Nephron (organoid): Measurements from ENCODE around the gene CTSO.
"Not testable (repeated sequence)": the region's sequence is repeated elsewhere in the genome, so short reads cannot be mapped to it uniquely, and the experiment has no call there.

ENCODE experiments used
- H3K27ac Mint-ChIP-seq, 3 experiments: 2 replicates each; pipeline ENCODE4 v1.8.0; 2020; ENCODE audit warnings: mixed read lengths in 3 of 3, mild to moderate bottlenecking in 2 of 3, moderate library complexity in 1 of 3
- H3K27me3 Mint-ChIP-seq: 2 replicates; pipeline ENCODE4 v1.8.0; 2021; ENCODE audit warnings: low read depth, mild to moderate bottlenecking, moderate library complexity, mixed read lengths
- H3K36me3 Mint-ChIP-seq: 2 replicates; pipeline ENCODE4 v1.8.0; 2020; ENCODE audit warnings: low read depth, mixed read lengths
- H3K4me1 Mint-ChIP-seq: 2 replicates; pipeline ENCODE4 v1.8.0; 2020; ENCODE audit warnings: mixed read lengths
- H3K4me3 Mint-ChIP-seq, 3 experiments: 2 replicates each; pipeline ENCODE4 v1.8.0; 2020; ENCODE audit warnings: mild to moderate bottlenecking in 3 of 3, mixed read lengths in 3 of 3, moderate library complexity in 2 of 3
- H3K9me3 Mint-ChIP-seq: 2 replicates; pipeline ENCODE4 v1.8.0; 2020; ENCODE audit warnings: mixed read lengths
- TF ChIP-seq, protein P1 (sequence below), 3 experiments: fragments of 200-600 bp; sonication (generic); IDR thresholded peaks; one replicate each; pipeline ENCODE4 v1.5.0; 2021; ENCODE audit warnings: antibody characterized with exemption in 3 of 3; ENCODE audit not compliant: unreplicated experiment in 3 of 3

CTSO gene

DNA sequence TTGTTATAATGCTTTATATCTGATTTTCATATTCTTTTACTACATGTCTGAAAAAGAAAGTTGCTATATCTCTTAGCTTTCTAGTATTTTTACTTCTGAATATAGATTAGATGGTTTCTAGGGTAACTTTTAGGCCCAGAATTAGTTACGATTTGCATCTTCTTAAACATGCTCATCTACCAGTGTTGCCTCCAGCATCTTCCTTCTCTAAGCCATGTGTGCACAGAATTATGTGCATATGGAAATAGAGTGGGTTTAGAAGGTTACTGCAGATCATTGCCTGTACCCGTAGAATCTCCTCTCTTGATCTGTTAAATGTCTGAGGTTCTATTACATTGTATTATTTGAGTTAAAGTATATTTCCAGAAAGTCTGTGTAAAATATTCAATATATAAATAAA, 52.7 kb downstream of the CTSO start:
- H3K27ac Mint-ChIP-seq: peak overlapping the region; percentile 94 to 97 (median 95)
- peaks cover 6% of the 10 kb centered on the region for H3K36me3 Mint-ChIP-seq
- TF ChIP-seq, protein P1, sequence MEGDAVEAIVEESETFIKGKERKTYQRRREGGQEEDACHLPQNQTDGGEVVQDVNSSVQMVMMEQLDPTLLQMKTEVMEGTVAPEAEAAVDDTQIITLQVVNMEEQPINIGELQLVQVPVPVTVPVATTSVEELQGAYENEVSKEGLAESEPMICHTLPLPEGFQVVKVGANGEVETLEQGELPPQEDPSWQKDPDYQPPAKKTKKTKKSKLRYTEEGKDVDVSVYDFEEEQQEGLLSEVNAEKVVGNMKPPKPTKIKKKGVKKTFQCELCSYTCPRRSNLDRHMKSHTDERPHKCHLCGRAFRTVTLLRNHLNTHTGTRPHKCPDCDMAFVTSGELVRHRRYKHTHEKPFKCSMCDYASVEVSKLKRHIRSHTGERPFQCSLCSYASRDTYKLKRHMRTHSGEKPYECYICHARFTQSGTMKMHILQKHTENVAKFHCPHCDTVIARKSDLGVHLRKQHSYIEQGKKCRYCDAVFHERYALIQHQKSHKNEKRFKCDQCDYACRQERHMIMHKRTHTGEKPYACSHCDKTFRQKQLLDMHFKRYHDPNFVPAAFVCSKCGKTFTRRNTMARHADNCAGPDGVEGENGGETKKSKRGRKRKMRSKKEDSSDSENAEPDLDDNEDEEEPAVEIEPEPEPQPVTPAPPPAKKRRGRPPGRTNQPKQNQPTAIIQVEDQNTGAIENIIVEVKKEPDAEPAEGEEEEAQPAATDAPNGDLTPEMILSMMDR (IDR thresholded peaks at IDR 0.05; ENCODE audit: unreplicated experiment in 3 of 3): no peak
- H3K4me1 Mint-ChIP-seq: peaks cover 37% of the 10 kb centered on the region
- H3K27me3 Mint-ChIP-seq: no peaks in the 10 kb centered on the region
- H3K9me3 Mint-ChIP-seq: peaks cover 13% of the 10 kb centered on the region
- no peak overlapping the region for H3K4me3 Mint-ChIP-seq

DNA sequence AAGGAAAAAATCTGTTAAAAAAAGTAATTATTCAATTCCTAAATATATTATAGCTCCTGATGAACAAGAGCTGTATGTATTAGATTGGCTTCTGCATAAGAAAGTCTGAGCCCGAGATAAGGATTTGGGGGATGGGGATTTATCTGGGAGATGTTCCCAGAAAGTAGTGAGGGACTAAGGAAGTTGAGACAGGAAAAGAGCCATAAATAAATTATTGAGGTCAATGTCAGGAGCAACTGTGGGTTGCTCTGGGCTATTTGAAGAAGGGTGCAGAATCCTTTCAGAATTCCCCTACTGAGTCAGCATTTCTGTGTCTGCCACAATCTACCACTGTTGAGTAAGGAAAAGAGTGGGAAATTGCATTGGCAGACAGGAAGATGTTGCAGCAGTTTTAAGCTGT, 53.3 kb downstream of the CTSO start:
- Mint-ChIP-seq H3K27me3 (no peaks in the 10 kb centered on the region), H3K27ac (peak overlapping the region; percentile 94 to 97 (median 95)), H3K4me1 (peaks cover 37% of the 10 kb centered on the region), H3K4me3 (peak overlapping the region in 1 of 3 experiments; percentile 0), H3K36me3 (peaks cover 6% of the 10 kb centered on the region), H3K9me3 (peaks cover 17% of the 10 kb centered on the region)
- TF ChIP-seq, protein P1 (IDR thresholded peaks at IDR 0.05; ENCODE audit: unreplicated experiment in 3 of 3): no peak

DNA sequence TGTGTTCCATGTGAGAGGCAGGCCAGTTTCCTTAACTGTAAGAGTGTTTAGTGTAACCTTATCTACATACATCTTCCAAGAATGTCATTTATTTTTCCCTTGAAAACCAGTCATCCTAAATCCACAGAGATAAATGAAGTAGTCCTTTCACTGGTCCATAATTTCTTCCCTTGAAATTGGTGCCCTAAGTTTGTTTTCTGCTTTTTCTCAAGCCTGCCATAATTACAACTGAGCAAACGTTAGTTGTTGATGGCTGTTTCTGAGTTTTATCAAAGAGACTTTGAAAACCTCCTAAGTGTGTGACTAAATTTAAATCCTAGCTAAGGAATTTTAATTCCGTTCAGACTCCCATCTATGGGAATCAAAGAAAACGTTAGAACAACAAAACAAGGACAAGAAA, 53.8 kb downstream of the CTSO start:
- Mint-ChIP-seq H3K27ac (peak overlapping the region; percentile 94 to 97 (median 95)), H3K9me3 (peaks cover 20% of the 10 kb centered on the region), H3K27me3 (no peaks in the 10 kb centered on the region), H3K4me3 (no peak overlapping the region), H3K4me1 (peaks cover 33% of the 10 kb centered on the region), H3K36me3 (peaks cover 6% of the 10 kb centered on the region)
- TF ChIP-seq, protein P1 (IDR thresholded peaks at IDR 0.05; ENCODE audit: unreplicated experiment in 3 of 3): no peak

DNA sequence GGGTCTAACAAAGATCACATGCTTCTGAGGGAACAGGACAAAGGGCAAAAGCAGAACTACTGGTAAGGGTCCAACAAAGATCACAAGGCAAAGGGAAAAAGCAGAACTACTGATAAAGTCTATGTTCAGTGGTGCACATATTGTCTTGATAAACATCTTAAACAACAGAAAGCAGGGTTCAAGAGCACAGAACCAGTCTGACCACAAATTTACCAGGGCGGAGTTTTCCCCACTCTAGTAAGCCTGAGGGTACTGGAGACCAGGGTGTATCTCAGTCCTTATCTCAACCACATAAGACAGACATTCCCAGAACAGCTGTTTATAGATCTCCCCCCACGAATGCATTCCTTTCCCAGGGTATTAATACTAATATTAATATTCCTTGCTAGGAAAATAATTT, 55.3 kb downstream of the CTSO start:
- not testable (repeated sequence) for H3K36me3 Mint-ChIP-seq, H3K4me3 Mint-ChIP-seq, H3K27me3 Mint-ChIP-seq
- Mint-ChIP-seq H3K9me3 (peaks cover 27% of the 10 kb centered on the region), H3K4me1 (peaks cover 20% of the 10 kb centered on the region), H3K27ac (peak overlapping the region in 2 of 3 experiments; percentile 18 to 68)

DNA sequence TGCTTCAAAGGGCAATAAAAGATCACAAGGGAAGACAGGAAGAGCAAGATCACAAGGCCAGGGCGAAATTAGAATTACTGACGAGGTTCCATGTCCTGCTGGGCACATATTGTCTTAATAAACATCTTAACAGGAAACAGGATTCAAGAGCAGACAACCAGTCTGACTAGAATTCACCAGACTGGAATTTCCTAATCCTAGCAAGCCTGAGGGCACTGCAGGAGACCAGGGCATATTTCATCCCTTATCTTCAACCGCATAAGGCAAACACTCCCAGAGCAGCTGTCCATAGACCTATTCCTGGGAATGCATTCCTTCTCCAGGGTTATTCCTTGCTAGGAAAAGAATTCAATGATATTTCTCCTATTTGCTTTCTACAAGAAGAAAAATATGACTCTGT, 62.6 kb downstream of the CTSO start:
- peaks cover 6% of the 10 kb centered on the region for H3K4me1 Mint-ChIP-seq
- peaks cover 4% of the 10 kb centered on the region for H3K36me3 Mint-ChIP-seq
- peaks cover 30% of the 10 kb centered on the region for H3K9me3 Mint-ChIP-seq
- no peaks in the 10 kb centered on the region for H3K27me3 Mint-ChIP-seq
- H3K27ac Mint-ChIP-seq: no peak overlapping the region
- H3K4me3 Mint-ChIP-seq: no peak overlapping the region
- TF ChIP-seq, protein P1 (IDR thresholded peaks at IDR 0.05; ENCODE audit: unreplicated experiment in 3 of 3): no peak

DNA sequence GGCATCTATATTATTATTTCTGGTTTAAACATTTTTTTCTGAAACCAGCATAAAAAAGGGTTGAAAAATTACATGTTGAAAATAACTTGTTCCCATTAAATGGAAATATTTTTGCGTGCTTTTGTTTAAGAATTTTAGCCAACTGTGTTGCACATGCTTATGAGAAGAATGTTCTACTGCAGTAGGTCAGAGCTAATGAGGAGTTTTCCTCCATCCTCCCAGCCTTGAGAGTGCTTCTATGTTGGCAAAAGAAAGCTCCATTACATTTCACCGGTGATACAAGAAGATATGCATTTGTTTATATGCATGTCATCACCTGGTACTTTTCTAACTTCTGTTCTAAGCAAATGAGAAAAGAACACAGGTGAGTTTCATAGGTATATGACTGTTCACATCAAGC, 63.7 kb downstream of the CTSO start:
- Mint-ChIP-seq H3K27me3 (no peaks in the 10 kb centered on the region), H3K36me3 (peaks cover 4% of the 10 kb centered on the region), H3K9me3 (peaks cover 24% of the 10 kb centered on the region), H3K27ac (peak overlapping the region in 1 of 3 experiments; percentile 85), H3K4me3 (no peak overlapping the region), H3K4me1 (peaks cover 6% of the 10 kb centered on the region)
- TF ChIP-seq, protein P1 (IDR thresholded peaks at IDR 0.05; ENCODE audit: unreplicated experiment in 3 of 3): no peak
